Measurements from ENCODE around the gene RPH3AL.

Gene RPH3AL

DNA sequence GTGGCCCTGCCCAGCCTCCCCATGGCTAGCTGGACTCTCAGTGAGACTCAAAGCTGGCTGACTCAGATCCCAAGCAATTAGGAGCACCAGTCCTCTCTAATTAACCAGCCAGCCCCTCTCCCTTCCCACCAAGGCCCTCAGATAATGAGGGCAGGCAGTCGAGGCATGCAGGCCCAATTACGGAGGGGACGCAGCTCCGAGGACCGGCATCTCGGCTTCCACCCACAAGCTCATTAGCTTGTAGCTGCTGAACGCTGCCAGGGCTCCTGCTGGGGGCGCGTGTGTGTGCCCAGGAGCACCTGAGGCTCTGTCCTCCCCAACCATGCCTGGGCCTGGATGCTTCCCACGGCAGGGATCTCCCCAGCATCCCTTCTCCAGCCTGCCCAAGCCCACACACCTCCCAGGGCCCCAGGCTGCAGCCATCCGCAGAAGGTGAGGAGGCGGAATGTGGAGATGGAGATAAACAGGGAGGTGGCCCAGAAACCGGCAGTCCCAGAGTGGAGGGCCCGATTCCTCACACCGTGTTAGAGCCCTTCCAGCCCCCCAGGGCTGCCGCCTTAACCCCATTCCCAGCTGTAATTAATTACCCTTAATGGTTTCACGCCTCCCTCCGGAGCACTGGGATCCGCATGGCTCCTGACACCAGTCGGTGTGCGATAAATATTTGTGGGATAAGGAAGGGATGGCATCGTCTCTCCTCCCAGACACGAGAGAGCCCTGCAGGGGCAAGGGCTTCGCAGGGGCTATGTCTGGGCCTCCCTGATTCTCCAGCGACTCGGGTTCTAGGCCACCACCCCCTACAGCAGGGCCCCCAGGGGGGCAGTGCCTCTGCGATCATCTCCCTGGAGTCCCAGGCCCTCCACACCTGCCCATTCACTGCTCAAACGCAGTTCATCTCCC, 42.2 kb downstream of the RPH3AL start:
- Mint-ChIP-seq H3K4me3 (no peak overlapping the region), H3K36me3 (ENCODE audit: insufficient read depth) (no peaks in the 10 kb centered on the region), H3K9me3 (peaks cover 0 to 8% of the 10 kb centered on the region in 2 donors), H3K27ac (no peak overlapping the region), H3K4me1 (ENCODE audit: low read depth in 2 of 2) (peaks cover 1 to 6% of the 10 kb centered on the region in 2 donors), H3K27me3 (no peaks in the 10 kb centered on the region)
- ATAC-seq (replicated peaks) (no peak), DNase-seq (no peak)

DNA sequence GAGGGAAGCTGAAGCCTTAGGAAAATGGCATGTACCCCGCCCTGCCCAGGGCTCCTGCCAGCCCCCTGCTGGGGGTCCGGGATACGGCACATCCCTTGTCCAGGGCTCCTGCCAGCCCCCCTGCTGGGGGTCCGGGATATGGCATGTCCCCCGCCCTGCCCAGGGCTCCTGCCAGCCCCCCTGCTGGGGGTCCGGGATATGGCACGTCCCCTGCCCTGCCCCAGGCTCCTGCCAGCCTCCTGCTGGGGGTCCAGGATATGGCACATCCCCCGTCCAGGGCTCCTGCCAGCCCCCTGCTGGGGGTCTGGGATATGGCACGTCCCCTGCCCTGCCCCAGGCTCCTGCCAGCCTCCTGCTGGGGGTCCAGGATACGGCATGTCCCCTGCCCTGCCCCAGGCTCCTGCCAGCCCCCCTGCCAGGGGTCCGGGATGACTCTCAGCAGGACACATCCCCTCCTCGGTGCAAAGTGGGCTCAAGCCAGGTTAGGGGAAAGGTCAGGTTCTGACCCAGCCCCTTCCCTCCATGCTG, 43.2 kb downstream of the RPH3AL start:
- no peak for DNase-seq
- H3K4me3 Mint-ChIP-seq = no peak overlapping the region
- H3K9me3 Mint-ChIP-seq = no peaks in the 10 kb centered on the region
- no peak for ATAC-seq (replicated peaks)
- H3K4me1 Mint-ChIP-seq (ENCODE audit: low read depth in 2 of 2) = peaks cover 1 to 6% of the 10 kb centered on the region in 2 donors
- no peaks in the 10 kb centered on the region for H3K36me3 Mint-ChIP-seq (ENCODE audit: insufficient read depth)
- H3K27me3 Mint-ChIP-seq = no peaks in the 10 kb centered on the region
- no peak overlapping the region for H3K27ac Mint-ChIP-seq

DNA sequence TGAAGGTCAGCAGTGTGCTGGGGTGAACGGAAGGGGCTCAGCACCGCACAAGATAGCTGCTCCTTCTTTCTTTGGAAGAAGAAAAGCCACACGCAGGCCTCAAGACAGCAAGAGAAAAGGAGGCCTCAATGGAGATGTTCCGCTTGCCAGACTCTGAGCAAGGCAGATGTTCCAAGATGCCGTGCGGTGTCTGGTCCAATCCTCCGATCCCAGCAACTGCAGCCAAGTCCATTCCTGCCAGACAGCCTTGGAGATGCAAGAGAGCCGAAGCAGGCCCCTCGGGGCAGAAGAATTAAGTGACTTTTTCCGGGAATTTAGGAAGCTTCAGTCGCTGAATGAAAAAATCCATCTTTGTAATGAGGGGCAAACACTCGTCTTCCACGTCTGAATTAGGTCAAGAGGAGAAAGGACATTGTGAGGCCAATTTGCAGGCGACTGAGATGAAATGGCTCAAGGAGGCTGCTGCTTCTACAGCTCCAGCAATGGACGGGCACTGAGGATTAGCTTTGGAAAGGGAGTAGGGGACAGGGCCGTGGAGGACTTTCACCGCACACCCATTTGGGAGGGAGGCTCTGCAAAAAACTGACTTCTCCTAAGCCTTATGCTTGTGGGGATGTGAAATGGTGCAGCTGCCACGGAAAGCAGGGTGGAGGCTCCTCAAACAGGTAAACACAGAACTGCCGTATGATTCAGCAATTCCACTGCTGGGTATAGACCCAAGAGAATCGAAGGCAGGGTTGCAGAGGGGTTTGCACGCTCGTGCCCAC, 44.7 kb downstream of the RPH3AL start:
- Mint-ChIP-seq H3K36me3 (ENCODE audit: insufficient read depth) (no peaks in the 10 kb centered on the region), H3K9me3 (no peaks in the 10 kb centered on the region), H3K4me3 (no peak overlapping the region), H3K27me3 (no peaks in the 10 kb centered on the region), H3K4me1 (ENCODE audit: low read depth in 2 of 2) (peaks cover 1 to 6% of the 10 kb centered on the region in 2 donors), H3K27ac (peak overlapping the region; percentile 51 to 65)
- DNase-seq (no peak), ATAC-seq (replicated peaks) (no peak)

DNA sequence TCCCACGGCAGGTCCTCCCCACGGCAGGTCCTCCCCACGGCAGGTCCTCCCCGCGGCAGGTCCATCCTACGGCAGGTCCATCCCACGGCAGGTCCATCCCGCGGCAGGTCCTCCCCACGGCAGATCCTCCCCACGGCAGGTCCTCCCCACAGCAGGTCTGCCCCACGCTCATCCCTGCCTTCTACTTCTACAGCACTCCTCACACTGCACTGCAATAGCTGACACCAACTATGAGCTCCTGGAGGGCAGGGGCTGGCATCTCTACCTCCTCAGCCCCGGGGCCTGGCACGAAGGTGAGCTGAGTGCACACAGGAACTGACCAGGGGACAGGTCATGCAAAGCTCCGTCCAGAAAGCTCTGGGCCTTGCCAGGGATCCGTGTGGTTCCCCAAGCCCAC, 45.3 kb downstream of the RPH3AL start:
- DNase-seq = no peak
- Mint-ChIP-seq H3K27me3 (no peaks in the 10 kb centered on the region), H3K4me3 (no peak overlapping the region), H3K9me3 (no peaks in the 10 kb centered on the region), H3K4me1 (ENCODE audit: low read depth in 2 of 2) (peaks cover 1 to 6% of the 10 kb centered on the region in 2 donors), H3K36me3 (ENCODE audit: insufficient read depth) (no peaks in the 10 kb centered on the region), H3K27ac (no peak overlapping the region)
- ATAC-seq (replicated peaks) = no peak

DNA sequence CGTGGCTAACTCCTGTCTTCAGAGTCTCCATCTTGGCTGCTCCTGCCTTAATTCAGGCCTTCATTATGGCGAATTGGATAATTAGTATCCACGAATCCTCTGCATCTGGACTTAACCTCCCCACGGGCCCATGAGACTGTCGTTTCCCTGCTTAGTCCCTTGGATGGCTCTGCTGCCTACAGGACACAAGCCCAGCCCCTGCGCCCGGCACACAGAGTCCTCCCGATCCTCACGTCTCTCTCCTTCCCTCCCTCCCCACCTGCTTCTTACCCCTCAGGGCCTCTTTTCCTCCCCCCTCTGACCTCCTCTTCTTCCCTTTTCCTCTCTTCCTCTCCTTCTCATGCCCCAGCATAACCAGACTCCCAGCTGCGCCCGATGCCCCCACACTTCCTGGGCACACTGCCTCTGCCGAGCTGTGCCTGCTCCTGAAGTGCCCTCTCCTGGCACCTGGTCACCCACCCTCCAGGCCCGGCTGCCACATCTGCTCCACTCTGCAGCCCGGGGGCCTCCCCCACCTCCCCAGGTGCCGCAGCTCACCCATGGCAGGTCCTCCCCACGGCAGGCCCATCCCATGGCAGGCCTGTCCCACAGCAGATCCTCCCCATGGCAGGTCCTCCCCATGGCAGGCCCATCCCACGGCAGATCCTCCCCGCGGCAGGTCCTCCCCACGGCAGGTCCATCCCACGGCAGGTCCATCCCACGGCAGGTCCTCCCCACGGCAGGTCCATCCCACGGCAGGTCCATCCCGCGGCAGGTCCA, 45.9 kb downstream of the RPH3AL start:
- H3K27me3 Mint-ChIP-seq = no peaks in the 10 kb centered on the region
- no peak overlapping the region for H3K4me3 Mint-ChIP-seq
- no peaks in the 10 kb centered on the region for H3K36me3 Mint-ChIP-seq (ENCODE audit: insufficient read depth)
- peak overlapping the region in 1 of 2 donors; percentile 32 for H3K27ac Mint-ChIP-seq
- ATAC-seq (replicated peaks) (no peak), DNase-seq (no peak)
- peaks cover 1 to 6% of the 10 kb centered on the region in 2 donors for H3K4me1 Mint-ChIP-seq (ENCODE audit: low read depth in 2 of 2)
- H3K9me3 Mint-ChIP-seq = no peaks in the 10 kb centered on the region

DNA sequence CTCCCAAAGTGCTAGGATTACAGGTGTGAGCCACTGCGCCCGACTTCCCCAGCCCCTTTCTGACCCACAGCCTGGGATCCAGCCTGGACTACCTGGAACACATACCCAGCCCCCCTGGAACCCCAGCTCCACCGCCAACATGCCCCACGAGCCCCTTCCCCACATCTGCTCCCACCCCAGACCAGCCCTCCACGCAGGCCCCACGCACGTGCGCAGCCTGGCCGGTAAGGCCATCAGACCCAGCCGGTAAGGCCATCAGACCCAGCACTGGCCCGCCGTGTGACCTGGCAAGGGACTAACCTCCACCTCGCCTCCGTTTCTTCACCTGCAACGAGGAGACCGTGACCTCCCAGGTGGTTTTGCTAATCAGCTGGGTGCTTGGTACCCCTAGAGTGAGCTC, 46.5 kb downstream of the RPH3AL start:
- H3K36me3 Mint-ChIP-seq (ENCODE audit: insufficient read depth) = peaks cover under 1% of the 10 kb centered on the region
- ATAC-seq (replicated peaks) (no peak), DNase-seq (no peak)
- H3K27me3 Mint-ChIP-seq = no peaks in the 10 kb centered on the region
- peaks cover 1 to 3% of the 10 kb centered on the region in 2 donors for H3K4me1 Mint-ChIP-seq (ENCODE audit: low read depth in 2 of 2)
- peak overlapping the region in 1 of 2 donors; percentile 32 for H3K27ac Mint-ChIP-seq
- H3K9me3 Mint-ChIP-seq = no peaks in the 10 kb centered on the region
- no peak overlapping the region for H3K4me3 Mint-ChIP-seq

DNA sequence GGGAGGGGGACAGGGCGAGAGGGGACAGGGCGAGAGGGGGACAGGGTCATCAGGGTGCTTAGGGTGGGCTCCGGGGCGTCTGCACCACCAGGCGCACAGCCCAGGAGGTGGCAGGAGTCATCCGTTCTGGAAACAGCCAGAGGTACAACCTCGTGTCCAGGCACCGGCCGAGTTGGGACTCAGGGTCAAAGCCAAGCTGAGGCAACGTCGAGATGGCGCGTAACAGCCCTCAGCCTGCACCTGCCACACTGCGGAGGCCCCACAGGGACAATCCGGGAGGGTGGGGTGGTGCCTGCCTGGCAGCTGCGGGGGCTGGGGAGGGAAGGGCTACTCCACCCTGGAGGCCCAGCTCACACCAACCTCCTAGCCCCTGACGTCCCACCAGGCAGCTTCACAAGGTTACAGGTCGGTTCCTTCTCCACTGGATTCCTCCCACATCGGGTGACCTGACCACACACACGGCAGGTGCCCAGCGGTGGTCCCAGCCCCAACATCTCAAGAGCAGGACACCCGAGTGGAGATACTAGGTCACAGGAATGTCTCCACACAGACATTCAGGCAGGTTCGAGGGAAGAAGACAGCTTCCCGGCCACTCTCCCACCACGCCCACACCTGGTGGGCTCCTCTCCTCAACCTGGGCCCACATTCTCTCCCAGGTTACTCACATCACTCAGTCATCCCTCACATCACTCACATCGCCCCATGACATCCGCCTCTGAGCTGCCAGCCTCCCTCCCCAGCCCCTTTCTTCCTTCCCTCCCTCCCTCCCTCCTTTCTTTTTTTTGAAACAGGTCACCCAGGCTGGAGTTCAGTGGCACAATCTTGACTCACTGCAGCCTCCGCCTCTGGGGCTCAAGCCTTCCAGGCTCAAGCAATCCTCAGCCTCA, 47.3 kb downstream of the RPH3AL start:
- H3K4me1 Mint-ChIP-seq (ENCODE audit: low read depth in 2 of 2) = peaks cover 0 to 1% of the 10 kb centered on the region in 2 donors
- H3K27me3 Mint-ChIP-seq = no peaks in the 10 kb centered on the region
- H3K9me3 Mint-ChIP-seq = no peaks in the 10 kb centered on the region
- H3K27ac Mint-ChIP-seq = no peak overlapping the region
- H3K36me3 Mint-ChIP-seq (ENCODE audit: insufficient read depth) = peaks cover 3% of the 10 kb centered on the region
- no peak overlapping the region for H3K4me3 Mint-ChIP-seq
- DNase-seq (no peak), ATAC-seq (replicated peaks) (no peak)

DNA sequence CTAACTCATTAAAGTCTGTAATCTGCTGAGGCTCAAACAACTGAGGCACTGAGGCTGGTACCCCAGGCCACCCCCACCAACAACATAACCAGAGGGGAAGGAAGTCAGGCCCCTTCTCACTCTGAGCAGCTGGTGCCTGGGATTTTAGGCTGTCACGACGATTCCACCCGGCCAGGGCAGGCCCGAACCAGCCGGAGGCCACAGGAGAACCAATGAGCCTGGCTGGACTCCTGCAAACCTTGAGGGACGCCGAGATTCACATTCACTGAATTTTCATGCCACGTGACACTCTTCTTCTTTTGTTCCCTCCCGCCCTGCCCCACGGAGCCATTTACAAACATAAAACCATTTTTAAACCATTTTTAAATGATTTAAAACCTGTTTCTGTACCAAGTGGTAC, 48.1 kb downstream of the RPH3AL start:
- no peak for DNase-seq
- Mint-ChIP-seq H3K4me3 (no peak overlapping the region), H3K4me1 (ENCODE audit: low read depth in 2 of 2) (peaks cover 0 to 1% of the 10 kb centered on the region in 2 donors), H3K27me3 (no peaks in the 10 kb centered on the region), H3K9me3 (no peaks in the 10 kb centered on the region), H3K36me3 (ENCODE audit: insufficient read depth) (peaks cover 3% of the 10 kb centered on the region), H3K27ac (peak overlapping the region in 1 of 2 donors; percentile 62)
- ATAC-seq (replicated peaks) = no peak

DNA sequence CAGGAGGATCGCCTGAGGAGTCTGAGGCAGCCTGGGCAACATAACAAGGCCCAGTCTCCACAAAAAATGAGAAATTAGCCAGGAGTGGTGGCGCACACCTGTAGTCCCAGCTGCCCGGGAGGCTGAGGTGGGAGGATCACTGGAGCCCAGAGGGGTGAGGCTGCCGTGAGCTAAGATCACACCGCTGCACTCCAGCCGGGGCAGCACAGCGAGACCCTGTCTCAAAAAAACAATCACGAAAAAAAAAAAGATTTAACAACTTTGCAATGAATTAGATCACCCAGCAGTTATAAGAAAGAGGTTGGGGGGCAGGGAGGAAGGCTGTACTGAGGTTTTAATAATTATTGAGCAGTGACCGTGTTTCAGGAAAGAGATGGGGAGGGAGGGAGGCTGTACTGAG, 49.4 kb downstream of the RPH3AL start:
- peaks cover 3% of the 10 kb centered on the region for H3K36me3 Mint-ChIP-seq (ENCODE audit: insufficient read depth)
- ATAC-seq (replicated peaks) = no peak
- no peak overlapping the region for H3K4me3 Mint-ChIP-seq
- no peaks in the 10 kb centered on the region for H3K27me3 Mint-ChIP-seq
- peaks cover 0 to 1% of the 10 kb centered on the region in 2 donors for H3K4me1 Mint-ChIP-seq (ENCODE audit: low read depth in 2 of 2)
- no peaks in the 10 kb centered on the region for H3K9me3 Mint-ChIP-seq
- DNase-seq = no peak
- no peak overlapping the region for H3K27ac Mint-ChIP-seq

DNA sequence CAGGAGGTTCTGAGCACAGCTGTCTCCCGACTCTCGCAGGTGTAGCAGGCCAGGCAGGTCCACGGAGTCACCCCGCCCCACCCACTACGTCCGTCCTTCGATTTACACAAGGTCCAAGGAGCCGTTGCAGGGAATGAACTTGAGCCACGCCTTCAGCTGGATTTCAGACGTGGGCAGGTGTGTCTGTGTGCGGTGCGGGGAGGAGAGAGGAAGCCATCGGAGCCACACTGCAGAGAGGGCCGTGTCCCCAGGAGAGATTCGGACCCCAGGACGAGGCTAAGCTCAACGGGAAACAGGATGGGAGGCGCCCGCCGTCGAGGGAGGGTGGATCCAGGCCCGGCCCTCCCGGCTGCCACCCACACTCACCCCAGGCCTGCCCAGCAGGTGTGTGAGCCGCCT, 50.3 kb downstream of the RPH3AL start:
- H3K4me3 Mint-ChIP-seq = no peak overlapping the region
- H3K4me1 Mint-ChIP-seq (ENCODE audit: low read depth in 2 of 2) = peaks cover 0 to under 1% of the 10 kb centered on the region in 2 donors
- H3K36me3 Mint-ChIP-seq (ENCODE audit: insufficient read depth) = peaks cover 3% of the 10 kb centered on the region
- no peaks in the 10 kb centered on the region for H3K9me3 Mint-ChIP-seq
- DNase-seq (no peak), ATAC-seq (replicated peaks) (no peak)
- no peak overlapping the region for H3K27ac Mint-ChIP-seq
- H3K27me3 Mint-ChIP-seq = no peaks in the 10 kb centered on the region

DNA sequence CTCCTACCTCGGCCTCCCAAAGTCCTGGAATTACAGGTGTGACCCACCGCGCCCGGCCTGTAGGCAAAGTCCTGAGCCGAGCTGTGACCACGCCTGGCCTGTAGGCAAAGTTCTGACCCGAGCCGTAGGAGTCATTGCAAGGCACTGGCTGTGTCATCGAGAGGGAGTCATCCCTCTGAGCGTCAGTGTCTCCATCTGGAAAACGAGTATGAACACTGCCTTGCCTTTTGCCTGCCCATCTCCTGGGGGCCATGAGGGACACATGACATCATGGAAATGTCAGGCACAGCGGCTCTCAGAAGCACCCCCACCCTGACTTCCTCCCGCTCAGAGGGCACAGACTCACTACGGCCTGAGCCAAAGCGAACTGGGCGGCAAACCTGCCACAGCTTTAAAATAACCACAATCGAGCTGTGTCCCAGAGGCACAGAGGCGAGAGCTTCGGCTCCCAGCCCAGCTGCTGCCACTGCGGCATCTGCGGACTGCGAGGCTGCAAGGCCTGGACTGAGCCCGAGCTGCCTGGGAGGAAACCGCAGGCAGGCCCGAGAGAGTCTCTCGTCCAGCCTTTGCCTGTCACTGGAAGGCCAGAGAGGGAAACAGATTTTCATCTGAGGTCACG, 50.8 kb downstream of the RPH3AL start:
- Mint-ChIP-seq H3K4me3 (no peak overlapping the region), H3K4me1 (ENCODE audit: low read depth in 2 of 2) (no peaks in the 10 kb centered on the region), H3K9me3 (no peaks in the 10 kb centered on the region), H3K27ac (no peak overlapping the region), H3K27me3 (no peaks in the 10 kb centered on the region), H3K36me3 (ENCODE audit: insufficient read depth) (peaks cover 3% of the 10 kb centered on the region)
- no peak for DNase-seq
- no peak for ATAC-seq (replicated peaks)

DNA sequence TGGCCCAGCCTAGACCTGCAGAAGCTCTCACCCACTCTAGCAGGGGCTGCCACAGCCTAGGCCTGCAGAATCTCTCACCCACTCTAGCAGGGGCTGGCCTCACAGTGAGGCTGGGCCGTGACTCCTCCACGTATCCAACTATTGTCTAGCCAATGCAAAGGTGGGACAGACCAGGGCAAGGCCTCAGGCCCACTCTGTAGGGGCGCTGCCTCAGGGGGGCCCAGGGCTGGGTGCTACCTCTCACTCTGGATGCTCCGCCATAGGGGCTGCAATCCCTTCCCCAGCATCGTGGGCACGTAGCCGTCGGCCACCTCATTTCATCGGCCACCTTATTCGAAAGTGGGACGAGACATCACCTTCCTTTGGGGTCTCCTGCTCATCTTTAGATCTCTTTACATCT, 51.7 kb downstream of the RPH3AL start:
- DNase-seq = no peak
- Mint-ChIP-seq H3K4me1 (ENCODE audit: low read depth in 2 of 2) (no peaks in the 10 kb centered on the region), H3K36me3 (ENCODE audit: insufficient read depth) (peaks cover 3% of the 10 kb centered on the region), H3K27me3 (no peaks in the 10 kb centered on the region), H3K27ac (no peak overlapping the region), H3K9me3 (no peaks in the 10 kb centered on the region), H3K4me3 (no peak overlapping the region)
- no peak for ATAC-seq (replicated peaks)

Measured in effector memory CD8-positive, alpha-beta T cell (primary cell).